Stimulated activated CD4-positive, alpha-beta T cell treated with anti-CD3 and anti-CD28 coated beads, Interleukin-4, amount 100 ng/mL, for 1 hour (primary cell): Measurements from ENCODE around the gene GIPC2.
"Not testable (repeated sequence)": the region's sequence is repeated elsewhere in the genome, so short reads cannot be mapped to it uniquely, and the experiment has no call there.

Experiments used
- DNase-seq: peaks from one replicate; pipeline ENCODE4 v3.0.0-alpha.2; 2020

GIPC2 gene

DNA sequence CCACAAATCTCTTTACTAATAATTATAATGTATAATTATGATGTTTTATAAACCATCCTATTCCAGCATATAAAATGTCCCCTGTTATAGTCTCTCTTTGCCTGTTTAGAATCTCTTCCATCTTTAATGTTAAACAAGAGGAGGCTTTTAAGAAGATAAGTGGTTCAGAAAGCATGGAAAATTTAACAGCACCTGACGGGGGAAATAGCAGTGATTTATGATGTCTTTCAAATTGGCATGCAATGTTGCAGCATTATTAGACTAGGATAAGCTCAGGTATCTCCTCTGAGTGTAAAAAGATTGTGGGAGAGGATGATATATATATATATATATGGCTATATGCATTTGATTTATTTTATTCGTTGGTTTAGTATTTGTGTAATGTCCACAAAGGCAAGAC, 24.4 kb downstream of the GIPC2 start:
- no peak for DNase-seq

DNA sequence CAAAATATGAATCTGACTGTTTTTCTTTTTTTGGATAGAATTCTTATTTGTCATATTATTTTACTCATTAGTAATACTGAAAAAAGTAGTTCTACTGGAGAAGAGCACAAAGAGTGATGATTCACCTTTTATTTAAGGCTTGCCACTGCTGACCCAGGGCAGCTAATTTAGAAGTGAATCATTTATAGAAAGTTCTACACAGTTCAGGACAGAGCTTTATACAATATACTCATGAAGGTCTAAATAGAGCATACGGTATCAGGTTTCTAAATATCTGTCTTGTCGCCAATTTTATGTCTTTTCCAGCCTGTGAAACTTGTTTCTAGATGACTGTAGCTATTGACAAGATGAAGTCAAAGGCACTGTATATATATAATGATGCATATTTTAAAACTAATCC, 25.0 kb downstream of the GIPC2 start:
- no peak for DNase-seq

DNA sequence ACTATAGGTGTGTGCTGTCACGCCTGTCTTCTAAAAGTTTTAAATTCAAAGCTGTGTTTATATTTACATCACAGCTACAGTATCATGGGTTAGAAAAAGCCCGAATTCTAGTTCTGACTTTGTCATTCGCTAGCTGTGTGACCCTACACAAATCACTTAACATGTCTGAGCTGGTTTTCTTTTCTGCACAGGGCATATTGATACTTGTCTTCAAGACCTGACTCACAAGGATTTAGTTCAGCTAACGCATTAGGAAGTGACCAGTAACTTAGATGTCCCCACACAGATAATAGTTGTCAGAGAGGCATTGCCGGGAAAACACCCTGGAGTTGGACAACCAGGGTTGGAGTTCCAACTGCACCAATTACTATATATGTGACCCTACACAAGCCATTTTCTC, 25.9 kb downstream of the GIPC2 start:
- DNase-seq = no peak

DNA sequence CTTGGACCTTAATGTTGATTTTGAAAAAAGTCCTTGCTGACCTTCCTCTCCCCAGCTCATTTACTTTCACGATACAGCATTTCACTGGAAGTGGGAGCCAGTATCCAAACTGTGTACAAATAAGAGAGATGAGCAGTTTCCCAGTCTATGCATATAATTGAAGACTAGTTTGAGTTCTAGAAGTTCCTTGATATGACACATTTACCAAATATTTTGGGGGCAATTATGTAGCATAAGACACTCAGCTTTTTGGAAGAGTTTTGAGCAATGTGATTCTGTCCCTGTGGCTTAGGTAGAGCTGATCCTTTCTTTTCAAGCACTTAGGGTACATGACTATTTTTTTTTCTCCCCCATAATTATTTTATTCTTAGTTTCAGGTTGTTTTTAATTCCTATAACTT, 26.4 kb downstream of the GIPC2 start:
- DNase-seq = no peak

GRCh38 chr1:78073441-78073840, 27.7 kb downstream of the GIPC2 start:
- DNase-seq = no peak

DNA sequence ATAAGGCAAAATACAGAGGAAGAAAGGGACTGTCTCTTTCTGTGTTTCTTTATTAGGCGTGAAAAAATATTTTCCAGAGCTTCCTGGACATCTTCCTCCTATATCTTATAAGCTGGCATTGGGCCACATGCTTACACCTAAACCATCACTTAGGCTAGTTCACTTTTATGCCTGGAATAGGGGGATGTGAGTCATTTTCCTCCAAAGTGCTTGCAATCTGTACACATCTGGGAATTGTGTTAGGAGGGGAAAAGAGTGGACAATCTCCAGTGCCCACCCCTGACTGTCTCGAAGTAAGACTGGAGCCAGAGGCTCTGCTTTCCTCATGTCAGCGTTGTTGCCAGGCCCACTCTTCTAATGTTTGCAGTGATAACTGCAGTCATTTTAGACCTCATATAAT, 29.9 kb downstream of the GIPC2 start:
- DNase-seq = no peak

GRCh38 chr1:78078358-78078757, 32.6 kb downstream of the GIPC2 start:
- DNase-seq = no peak

- no peak for DNase-seq
These were observed 33.8 kb downstream of the GIPC2 start for GRCh38 chr1:78079580-78079979.

DNA sequence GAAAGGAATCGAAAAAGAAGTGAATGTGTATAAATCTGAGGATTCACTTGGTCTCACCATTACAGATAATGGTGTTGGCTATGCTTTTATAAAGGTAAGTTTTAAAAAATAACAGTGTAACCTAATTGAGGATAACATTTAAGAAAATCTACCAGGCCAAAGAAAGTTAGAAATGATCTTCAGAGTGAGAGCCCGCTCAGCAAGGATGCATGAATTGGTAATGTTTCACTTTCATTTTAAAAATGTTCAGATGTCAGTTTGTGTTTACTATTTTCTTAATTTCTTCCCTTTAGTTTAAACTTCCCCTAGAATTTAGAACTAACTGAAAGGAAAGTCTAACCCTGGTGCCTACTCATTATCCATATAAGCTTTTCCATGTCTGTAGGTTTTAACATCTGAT, 35.0 kb downstream of the GIPC2 start:
- DNase-seq = no peak

DNA sequence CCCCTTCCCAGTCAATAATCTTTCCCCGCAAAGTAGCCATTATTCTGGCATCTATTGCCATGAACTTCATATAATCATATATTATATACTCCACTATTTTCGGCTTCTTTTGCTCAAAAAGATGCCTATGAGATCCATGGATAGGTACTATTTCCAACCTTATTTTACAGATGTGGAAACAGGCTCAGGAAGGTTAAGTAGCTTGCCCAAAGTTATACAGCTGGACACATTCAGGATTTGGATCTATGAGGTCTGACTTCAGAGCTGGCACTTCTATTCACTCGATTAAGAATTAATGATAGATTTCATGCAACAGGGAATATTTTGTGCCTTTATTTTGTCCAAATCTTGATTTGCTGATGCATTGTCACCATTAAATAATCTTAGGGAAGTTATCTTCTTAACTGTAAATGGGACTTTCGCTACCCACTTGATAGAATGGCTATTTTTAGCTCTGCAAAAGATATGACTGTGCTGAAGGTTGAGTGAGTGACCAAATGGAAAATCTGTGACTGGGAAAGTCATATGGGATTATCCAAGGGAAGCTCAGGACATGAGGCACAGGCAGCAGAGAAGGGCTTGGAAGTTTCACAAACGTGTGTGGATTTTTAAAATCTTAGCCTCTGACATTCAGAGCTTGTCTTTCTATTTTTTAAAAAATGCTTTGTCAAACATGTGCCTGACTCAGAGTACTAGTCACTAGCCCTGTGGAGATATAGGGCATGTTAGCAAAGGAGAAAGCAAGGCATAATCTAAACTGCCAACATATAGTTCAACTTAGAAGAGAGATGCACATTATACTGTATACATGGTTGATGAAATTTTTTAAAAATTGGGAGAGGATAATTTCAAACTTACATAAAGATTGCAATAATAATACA, 36.5 kb downstream of the GIPC2 start:
- no peak for DNase-seq

GRCh38 chr1:78084639-78085038, 38.9 kb downstream of the GIPC2 start:
- DNase-seq = not testable (repeated sequence)

DNA sequence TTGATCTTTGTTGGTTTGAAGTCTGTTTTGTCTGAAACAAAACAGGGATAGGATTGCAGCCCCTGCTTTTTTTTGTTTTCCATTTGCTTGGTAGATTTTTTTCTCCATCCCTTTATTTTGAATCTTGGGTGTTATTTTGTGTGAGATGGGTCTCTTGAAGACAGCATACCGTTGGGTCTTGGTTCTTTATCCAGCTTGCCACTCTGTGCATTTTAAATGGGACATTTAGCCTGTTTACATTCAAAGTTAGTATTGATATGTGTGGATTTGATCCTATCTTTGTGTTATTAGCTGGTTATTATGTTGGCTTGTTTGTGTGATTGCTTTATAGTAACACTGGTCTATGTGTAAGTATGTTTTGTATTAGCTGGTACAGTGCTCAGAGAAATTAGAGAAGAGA, 40.9 kb downstream of the GIPC2 start:
- no peak for DNase-seq

DNA sequence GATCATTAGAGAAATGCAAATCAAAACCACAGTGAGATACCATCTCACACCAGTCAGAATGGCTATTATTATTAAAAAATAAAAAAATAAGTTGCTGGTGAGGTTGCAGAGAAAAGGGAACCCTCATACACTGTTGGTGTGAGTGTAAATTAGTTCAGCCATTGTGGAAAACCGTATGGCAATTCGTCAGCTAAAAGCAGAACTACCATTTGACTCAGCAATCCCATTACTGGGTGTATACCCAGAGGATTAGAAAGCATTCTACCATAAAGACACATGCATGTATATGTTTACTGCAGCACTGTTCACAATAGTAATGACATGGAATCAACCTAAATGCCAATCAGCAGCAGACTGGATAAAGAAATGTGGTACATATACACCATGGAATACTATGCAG, 42.2 kb downstream of the GIPC2 start:
- no peak for DNase-seq

- no peak for DNase-seq
These were observed 42.7 kb downstream of the GIPC2 start for GRCh38 chr1:78088486-78088885.

- no peak for DNase-seq
These were observed 43.2 kb downstream of the GIPC2 start for GRCh38 chr1:78089010-78089409.

DNA sequence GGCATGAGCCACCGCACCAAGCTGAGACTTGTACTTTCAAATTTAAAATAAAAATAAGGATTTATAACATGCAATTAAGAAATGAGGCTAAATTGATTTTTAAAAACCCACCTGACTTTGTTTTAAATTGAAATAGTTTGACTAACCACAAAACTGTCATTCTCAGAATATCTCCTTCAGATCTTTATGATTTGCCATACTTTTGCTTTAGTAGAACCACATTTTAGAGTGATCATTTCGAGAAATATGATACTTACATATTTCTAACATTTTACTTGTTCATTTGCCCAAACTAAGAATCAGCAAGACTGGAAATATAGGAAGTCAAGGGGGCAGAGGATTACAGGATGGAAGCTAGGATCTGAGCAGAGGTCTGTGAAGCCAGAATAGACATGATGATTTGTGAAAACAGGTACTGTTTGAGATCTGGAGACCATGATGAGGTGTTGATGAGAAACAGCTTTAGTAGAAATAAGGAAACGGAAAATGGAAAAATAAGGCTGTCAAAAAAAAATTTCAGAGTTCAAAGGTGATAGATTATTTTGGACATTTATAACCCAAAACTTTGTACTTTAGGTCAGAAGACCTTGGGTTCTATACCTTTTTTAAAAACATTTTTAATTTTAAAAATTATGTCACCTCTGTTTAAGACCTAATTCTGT, 44.8 kb downstream of the GIPC2 start:
- DNase-seq = no peak

- no peak for DNase-seq
These were observed 45.5 kb downstream of the GIPC2 start for GRCh38 chr1:78091215-78091813.

DNA sequence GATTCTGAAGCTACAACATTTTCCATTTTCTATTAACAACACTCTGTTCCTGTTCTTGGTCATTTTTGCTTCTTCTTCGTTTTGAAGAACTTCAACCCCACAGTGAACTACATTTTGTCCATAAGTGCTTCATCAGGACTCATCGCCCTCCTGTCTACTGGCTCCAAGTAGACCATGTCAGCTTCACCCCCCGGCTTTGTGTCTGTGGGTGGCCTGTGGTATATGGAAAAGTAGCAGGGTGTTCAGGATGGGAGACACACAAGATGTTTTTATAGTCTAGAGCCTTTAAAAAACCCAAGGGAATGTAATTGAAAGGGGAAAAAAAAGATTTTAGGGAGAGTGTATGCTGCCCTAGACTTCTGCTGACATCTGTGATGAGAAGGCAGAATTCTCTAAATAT, 46.1 kb downstream of the GIPC2 start:
- DNase-seq = no peak

DNA sequence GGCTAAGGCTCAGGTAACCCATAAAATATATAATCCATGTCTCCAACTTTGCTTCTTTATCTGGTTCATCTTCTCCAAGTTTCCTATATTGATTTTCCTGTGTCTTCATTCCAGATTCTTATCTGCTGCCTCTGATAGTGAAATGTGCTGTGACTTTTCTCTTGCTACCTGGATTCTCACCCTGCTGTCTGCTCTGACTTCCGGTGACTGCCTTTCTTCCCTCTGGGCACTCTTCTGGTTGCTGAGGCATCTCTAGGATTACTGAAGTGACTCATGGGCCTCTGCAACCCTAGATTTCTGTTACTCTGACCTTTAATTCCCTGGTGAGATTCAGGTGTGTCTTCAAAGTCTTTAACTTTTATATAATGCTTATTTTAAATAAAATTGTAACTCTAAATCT, 46.9 kb downstream of the GIPC2 start:
- DNase-seq = no peak

DNA sequence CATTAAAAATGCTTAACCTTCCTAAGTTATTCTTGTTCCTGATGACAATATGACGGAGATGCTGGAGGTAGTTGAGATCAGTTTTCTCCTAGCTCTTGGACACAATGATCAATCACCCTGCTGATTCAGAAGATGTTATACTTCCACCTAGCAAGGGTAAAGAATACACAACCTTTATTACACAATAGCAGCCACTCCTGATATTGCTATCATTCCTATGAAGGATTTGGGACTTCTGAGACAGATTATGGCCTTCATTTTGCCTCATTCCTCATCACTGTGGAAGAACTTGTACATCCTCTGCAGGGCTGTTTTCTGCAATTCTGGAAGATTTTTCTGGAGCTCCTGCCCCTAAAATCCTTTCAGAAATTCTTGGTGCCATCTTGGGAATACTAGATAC, 47.8 kb downstream of the GIPC2 start:
- DNase-seq = no peak

DNA sequence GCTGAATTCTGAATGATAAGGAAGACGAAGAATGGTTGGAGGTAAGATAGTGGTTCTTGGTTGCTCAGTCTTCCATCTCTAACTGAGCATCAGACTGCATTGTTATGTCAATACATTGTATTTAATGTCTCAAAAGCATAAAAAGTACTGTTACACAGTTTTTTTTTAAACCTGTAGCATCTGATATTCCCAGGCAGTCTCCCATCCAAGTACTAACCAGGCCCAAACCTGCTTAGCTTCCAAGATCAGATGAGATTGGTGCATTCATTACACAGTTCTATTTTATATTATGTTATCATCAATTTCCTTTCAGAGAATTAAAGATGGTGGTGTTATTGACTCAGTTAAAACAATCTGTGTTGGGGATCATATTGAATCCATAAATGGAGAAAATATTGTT, 48.9 kb downstream of the GIPC2 start:
- DNase-seq = no peak

DNA sequence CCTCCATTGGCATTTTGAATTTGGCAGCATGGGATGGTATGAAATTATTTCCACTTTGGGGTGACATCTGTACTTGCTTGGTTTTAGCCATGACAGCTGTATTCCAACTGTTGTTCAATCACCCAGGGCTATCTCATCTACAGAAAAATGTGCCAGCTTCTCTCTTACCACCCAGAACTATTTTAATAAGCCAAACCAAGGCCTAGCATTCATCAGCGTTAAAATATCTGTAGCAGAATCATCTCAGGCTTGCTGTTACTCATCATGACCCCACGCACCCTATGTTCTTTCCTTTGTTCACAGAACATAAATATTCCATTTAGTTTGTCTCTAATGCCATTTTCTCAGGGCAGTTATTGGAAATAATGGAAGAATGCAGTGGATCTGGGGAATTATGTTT, 49.8 kb downstream of the GIPC2 start:
- no peak for DNase-seq

DNA sequence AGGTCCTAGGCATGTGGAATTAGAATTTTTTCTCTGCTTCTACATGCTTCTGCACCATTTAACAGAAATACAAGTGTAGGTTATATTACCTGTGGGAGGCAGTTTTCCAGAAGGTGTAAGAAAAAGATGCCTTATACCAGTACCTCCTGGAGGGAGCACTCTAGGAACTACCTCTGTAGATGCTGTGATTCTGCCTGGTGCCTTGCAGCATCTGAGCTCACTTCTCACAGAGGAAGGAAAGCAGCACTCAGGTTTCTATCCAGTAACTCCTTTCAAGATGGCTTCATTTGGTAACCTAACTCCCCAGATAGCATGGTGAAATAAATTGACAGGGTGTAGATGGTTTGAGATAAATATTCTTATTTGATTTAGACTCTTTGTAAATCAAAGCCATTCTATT, 50.3 kb downstream of the GIPC2 start:
- DNase-seq = no peak

GRCh38 chr1:78096976-78097375, 51.2 kb downstream of the GIPC2 start:
- DNase-seq = no peak
